Peyer's patch (tissue), 4 donors: ENCODE results near the gene RABGAP1.

Experiments used
- POLR2A ChIP-seq, 2 donors: fragments of 450-650 bp; IDR thresholded peaks; one replicate each; pipeline ENCODE4 v1.5.1; 2017; ENCODE audit warnings: antibody characterized with exemption in 2 of 2, mild to moderate bottlenecking in 2 of 2, moderate library complexity in 2 of 2
- TF ChIP-seq, protein P1 (sequence below), 6 experiments: fragments of 450-650 bp in 4 of 6; fragments of 200-600 bp in 2 of 6; sonication (generic) in 1 of 6; IDR thresholded peaks; one replicate each; pipeline ENCODE4 v1.5.1; 2017 to 2019; ENCODE audit warnings: antibody characterized with exemption in 6 of 6, mild to moderate bottlenecking in 3 of 6, moderate library complexity in 1 of 6

- TF ChIP-seq, protein P1, sequence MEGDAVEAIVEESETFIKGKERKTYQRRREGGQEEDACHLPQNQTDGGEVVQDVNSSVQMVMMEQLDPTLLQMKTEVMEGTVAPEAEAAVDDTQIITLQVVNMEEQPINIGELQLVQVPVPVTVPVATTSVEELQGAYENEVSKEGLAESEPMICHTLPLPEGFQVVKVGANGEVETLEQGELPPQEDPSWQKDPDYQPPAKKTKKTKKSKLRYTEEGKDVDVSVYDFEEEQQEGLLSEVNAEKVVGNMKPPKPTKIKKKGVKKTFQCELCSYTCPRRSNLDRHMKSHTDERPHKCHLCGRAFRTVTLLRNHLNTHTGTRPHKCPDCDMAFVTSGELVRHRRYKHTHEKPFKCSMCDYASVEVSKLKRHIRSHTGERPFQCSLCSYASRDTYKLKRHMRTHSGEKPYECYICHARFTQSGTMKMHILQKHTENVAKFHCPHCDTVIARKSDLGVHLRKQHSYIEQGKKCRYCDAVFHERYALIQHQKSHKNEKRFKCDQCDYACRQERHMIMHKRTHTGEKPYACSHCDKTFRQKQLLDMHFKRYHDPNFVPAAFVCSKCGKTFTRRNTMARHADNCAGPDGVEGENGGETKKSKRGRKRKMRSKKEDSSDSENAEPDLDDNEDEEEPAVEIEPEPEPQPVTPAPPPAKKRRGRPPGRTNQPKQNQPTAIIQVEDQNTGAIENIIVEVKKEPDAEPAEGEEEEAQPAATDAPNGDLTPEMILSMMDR (IDR thresholded peaks at IDR 0.05) = no peak
- TF ChIP-seq POLR2A (IDR thresholded peaks at IDR 0.05) = no peak
These were observed 96.2 kb downstream of the RABGAP1 start for GRCh38 chr9:123036893-123037545.
